NCI-H2227 (cell line): ENCODE measurements around the gene PIK3AP1.
"Not testable (repeated sequence)": the region's sequence is repeated elsewhere in the genome, so short reads cannot be mapped to it uniquely, and the experiment has no call there.

Experiments used
- DNase-seq: peaks from one replicate; lab custom pipeline; 2025; ENCODE audit not compliant: unreplicated experiment; lab: John Stamatoyannopoulos, UW

Gene PIK3AP1

DNA sequence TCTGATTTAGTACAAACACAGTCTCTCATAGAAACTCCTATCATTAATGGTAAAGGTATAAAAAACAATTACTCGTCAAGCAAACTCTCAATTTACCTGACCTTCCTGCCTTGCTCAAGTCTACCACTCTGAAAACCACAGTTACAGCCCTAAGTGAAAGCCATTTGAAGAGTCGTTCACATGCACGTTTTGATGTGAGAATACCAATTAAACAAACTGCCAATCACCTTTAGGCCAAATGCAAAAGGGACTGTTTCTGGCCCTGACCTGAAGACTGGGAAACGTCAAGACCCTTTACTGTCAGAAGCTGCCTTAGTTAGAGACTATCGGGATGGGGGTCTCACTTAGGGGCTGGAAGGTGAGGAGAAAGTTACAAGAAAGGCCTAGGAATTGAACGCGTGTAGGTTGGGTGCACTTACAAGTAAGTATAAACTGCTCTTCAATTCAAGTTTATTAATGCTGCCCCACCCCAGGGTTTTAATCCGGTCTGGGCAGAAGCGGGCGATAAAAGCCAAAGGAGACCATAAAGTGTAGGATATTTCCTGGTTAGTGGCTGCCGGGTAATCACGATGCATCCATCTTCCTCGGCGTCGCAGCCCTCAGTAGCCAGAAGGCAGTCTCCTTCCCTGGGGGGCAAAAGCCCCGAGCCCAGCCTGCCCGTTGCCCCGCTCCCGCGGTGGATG is 134.4 kb downstream of the PIK3AP1 start:
- DNase-seq: no peak

DNA sequence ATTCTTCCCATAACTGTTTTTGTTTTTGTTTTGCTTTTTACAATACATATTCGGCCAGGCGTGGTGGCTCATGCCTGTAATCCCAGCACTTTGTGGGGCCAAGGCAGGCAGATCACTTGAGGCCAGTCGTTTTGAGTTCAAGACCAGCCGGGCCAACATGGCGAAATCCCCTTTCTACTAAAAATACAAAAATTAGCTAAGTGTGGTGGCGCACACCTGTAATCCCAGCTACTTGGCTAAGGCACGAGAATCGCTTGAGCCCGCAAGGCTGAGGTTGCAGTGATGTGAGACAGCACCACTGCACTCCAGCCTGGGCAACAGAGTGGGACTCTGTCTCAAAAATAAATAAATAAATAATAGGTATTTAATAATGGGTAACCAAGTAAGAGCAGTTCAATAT is 135.8 kb downstream of the PIK3AP1 start:
- DNase-seq: no peak

DNA sequence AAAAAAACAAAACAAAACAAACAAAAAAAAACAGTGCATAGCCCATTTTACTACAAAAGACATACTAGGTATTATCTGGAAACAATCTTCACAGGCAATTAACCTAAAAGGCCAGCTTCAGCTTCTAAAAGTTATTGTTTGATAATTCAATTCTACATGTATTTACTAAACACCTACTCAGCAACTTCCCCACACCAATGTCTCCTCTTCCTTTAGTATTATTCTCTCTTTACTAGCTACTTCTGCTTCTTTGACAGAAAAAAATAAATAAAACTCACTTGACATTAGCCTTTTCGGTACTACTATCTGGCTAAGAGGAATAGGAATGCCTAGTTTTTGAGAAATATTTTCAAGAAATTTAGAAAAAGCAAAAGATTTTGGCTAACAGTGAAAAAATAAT is 136.3 kb downstream of the PIK3AP1 start:
- DNase-seq: no peak

DNA sequence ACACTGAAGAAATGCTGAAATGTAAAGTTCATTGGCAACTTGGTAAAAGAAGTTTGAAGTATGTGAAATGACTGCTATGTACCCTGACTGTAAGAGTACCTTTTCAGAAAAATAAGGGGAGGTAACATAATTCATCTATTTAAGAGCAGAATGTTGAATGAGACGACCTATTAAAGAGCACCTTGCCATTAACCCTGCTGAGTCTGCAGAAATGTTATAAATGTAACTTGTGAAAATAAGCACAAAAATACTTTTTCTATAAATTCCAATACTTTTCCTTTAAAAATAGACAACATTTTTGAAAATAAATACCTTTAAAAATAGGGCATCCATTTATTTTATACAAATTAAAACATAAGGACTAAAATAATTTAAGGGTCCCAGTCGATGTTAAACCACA is 141.2 kb downstream of the PIK3AP1 start:
- DNase-seq: no peak

DNA sequence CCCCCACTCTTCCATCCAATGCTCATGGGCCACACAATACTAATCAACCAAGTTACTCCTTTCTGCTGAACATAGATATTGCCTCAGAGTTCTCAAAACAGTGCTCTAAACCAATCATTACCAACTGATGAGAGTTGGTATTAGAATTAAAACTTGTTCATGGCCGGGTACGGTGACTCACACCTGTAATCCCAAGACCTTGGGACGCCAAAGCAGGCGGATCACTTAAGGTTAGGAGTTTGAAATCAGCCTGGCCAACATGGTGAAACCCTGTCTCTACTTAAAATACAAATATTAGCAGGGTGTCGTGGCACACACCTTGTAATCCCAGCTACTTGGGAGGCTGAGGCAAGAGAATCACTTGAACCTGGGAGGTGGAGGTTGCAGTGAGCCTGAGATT is 141.7 kb downstream of the PIK3AP1 start:
- no peak for DNase-seq

DNA sequence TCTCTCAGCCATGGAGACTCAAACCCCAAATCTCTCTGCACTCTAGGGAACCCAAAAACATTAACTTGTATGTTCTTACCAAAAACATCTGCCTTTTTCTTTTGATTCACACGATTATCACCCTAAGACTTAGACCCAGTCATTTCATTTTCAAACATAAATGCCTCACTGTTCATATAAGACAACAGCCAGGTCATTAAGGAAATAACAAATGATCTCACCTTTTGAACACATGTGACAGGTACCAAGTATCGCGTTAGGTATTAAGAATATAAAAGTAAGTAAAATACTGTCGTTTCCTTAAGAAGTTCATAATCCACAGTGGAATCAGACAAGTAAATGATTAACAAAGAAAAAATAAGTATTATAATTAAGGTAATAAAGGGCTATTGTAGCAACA is 142.3 kb downstream of the PIK3AP1 start:
- DNase-seq: no peak

DNA sequence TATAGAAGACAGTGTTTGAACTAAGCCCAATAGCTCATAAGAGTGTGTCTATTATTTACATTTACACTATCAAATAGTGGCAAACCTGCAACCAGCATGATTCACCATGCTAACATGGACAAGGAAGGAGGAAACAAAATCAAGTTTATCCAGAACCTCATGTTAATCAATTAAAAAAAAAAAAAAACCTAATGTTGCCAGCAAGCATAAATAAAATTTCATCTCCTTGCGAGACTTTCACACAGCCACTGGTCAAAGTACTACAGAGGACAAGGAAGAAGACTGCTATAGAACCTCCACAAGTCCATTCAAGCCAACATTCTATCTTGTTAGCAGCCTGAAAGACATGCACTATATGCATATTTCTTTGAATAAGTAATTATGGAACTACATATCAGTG is 143.2 kb downstream of the PIK3AP1 start:
- DNase-seq: no peak

DNA sequence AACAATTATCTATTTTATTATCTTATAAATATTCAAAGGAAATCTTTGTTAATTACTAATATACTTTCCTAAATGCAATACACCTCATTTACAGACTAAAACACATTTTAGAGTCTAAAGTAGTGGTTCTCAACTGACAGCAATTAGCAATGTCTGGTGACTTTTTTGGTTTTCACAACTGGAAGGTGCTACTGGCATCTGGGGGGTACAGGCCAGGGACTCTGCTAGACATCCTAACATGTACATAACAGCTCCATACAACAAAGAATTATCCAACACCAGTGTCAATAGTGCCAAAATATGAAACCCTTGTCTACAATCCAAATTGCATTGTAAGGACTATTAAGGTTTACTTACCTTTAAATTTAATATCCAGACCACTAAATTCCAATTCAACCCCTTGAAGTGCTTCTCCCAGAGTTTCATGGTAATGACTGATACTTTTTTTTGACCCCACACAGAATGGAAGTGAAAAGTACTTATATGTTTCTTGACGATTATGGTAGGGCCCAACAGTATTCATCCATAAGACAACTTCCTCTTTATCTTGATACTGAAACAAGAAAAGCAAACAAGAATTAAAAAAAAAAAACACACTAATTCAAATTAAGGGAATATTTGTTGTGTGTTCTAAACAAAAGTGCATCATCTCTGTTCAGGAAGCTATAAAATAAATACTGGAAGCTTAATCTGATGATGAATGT is 143.9 kb downstream of the PIK3AP1 start:
- DNase-seq: no peak

DNA sequence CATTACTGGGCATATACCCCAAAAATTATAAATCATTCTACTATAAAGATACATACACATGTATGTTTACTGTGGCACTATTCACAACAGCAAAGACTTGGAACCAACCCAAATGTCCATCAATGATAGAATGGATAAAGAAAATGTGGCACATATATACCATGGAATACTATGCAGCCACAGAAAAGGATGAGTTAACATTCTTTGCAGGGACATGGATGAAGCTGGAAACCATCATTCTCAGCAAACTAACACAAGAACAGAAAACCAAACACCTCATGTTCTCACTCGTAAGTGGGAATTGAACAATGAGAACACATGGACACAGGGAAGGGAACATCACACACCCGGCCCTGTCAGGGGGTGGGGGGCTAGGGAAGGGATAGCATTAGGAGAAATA is 145.8 kb downstream of the PIK3AP1 start:
- DNase-seq: not testable (repeated sequence)

DNA sequence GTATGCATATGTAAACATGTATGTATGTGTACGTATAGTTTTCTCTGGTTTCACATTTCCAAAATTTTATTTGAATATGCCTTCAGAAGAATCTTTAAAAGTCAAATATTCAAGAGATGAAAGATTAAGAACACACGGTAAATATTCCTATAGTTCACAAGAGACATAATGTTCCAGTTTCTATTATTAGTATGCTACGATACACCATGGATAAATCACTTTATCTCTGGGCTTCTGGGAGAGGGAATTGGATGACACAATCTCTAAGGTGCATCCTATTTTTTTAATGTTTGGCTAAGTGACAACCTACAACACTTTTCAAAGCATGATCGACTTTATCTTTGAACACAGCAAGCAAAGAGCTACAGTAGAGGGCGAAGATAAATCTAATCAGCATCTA is 147.3 kb downstream of the PIK3AP1 start:
- DNase-seq: no peak

DNA sequence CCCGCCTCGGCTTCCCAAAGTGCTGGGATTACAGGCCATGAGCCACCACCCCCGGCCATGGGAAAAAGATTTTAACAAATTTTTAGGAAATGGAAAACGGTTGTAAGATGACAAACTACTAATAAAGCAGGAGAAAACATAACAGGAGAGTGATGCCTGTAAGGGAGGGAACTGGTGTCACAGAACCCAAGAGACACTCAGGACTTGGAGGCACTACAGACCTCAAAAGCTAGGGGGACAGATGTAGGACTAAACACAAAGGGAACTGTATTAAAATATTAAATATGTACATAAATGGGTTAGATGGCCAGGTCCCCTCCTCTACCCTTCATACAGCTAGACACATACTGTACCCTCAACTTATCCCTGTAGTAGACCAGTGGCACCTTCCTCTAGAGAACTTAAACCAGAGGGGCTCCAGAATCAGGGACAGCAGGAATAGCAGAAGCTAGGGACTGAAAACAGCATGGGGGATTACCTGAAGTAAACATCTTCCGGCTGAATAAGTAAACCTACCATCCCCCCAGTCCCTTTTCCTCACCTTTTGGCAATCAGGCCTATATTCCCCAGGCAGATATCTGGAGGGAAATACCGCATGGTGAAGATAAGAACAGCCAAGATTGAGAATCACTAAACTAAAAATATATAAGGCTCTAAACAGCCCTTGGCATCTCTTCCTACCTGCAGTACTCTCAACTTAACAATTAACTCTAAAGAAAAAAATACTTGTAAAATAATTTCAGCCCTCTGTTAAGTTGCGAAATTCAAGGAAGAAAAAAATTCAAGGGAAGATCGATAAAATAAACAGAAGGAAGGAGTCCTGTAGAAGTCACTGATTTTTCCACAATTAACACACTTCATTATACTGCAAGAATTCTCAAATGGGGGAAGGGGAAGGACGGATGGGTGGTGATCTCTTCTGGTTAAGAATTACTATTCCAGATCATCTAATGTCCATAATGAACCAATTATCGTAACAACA is 149.0 kb downstream of the PIK3AP1 start:
- no peak for DNase-seq

DNA sequence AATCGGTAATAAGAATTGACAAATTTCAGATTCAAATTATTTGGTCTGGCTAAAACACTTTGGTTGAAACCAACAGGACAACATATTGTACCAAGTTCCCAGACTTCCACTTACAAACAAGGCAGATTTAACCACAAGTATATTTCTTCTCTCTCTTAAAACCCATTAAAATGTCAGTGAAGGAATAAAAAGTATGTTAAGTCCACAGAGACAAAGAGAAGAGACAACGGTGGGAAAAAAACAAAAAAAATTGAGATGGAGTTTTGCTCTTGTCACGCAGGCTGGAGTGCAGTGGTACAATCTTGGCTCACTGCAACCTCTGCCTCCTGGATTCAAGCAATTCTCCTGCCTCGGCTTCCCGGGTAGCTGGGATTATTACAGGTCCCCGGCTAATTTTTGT is 149.8 kb downstream of the PIK3AP1 start:
- DNase-seq: no peak

DNA sequence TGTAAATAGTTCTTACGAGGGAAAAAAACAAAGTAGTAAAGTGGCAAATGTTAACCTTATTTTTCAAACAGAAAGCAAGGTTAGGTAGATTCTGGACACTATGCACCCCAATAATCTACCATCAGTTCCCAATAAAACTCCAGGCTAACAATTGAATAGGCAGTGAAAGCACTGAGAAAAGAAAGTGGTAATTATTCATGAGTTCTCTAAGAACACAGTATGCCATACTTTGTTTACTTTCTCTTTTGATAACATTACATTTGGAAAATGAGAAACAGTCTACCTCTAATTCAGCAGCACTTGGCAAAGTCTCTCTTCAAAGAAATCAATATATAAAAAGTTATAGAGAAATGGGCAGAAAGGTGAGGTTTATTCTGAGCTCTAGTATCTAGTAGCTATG is 151.9 kb downstream of the PIK3AP1 start:
- no peak for DNase-seq

DNA sequence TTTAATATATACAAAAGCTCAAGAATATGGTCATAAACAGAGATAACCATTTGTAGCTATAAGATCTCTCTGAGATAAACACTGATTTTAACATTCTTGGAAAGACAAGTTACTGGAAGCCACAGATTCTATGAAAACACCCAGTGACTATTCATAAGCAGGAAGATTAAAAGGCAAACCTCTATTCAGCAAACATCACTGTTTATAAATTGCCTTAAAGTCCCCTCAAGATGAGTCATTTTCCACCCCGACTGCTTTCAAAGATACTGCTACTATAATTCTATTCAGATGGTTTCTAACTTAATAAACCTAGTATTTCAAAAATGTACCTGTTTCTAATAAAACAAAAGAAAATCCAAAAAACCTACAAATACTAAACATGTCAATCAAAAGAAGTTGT is 154.5 kb downstream of the PIK3AP1 start:
- DNase-seq: no peak

DNA sequence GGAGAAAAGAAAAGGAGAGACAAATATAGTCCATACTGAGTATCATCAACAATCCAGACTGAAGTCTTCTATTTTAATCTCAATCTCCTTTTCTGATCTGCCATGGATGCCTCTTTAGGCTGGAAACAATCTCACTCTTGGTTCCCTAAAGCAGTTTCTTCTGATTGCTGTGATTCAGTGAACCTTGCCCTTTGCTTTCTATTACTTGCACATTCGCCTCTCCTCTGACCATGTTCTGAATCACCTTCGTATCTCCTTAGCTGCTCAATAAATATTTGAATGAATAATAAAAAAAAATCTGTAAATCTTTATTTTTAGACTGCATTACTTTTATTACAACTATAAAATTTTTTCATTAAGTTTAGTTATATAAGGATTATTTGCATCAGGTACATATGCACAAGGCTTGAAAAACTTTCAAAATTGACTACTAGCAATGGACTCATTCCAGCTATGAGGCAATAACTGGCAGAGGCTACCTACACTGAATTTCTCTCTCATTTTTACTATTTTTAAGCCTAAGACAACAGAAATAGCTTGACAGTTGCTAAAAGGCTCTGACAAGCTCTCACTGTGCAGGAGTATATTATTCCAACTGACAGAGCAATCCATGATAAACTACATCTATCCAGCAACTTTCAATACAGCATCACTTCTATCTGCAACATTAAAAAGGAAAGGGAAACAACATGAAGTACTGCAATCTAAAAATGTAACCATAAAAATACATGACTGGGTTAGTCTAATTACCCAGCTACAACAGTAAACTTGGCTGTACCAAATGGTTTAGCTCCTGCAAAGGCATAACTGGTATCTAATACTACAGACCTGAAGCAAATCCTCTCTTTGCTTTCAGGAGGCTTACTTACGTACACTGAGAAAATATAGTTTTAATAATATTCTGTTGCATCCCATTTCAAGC is 159.1 kb downstream of the PIK3AP1 start:
- DNase-seq: no peak

DNA sequence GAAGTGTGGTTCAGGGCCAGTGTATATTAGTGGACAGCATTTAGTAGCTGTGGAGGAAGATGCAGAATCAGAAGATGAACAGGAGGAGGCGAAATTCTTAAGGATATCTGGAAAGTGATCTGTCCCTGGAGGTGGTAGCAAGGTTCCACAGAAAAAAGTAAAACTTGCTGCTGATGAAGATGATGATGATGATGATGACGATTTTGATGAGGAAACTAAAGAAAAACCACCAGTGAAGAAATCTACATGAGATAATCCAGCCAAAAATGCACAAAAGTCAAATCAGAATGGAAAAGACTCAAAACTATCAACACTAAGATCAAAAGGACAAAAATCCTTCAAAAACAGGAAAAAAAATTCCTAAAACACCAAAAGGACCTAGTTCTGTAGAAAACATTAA is 159.8 kb downstream of the PIK3AP1 start:
- no peak for DNase-seq

DNA sequence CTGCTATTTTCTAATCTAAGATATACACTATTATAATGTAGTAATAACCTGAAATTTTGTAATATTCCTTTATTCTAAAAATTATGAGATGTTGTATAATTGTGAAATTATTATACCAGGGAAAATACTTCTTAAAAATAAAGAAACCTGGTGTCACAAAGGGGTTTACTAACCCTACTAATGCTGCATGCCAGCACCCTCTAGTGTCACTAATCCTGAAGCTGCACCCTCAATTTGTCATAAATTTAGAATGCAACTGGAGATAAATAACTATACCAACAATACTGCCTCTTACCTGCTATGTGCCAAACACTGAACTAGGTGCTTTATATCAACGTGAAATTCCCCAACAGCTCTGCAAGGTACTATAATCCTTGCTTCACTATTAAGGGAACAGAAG is 164.3 kb downstream of the PIK3AP1 start:
- DNase-seq: peak; percentile 1

DNA sequence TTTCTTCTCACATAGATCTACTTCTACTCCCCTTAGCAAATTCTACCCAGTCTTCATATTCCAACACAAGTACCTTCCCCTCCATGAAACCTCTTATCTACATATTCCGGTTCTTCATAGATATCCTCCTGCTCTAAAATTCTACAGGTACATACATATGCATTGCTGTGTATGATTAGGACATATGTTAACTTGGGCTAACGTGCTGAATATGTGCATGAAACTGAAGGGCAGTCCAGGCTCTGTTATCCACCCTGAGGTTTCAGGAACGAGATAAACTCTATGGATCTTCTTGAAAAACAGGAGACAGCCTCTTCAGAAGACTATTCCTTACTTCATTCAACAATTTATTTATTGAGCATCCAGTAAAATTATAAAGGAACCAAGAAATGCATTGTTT is 165.0 kb downstream of the PIK3AP1 start:
- DNase-seq: no peak

DNA sequence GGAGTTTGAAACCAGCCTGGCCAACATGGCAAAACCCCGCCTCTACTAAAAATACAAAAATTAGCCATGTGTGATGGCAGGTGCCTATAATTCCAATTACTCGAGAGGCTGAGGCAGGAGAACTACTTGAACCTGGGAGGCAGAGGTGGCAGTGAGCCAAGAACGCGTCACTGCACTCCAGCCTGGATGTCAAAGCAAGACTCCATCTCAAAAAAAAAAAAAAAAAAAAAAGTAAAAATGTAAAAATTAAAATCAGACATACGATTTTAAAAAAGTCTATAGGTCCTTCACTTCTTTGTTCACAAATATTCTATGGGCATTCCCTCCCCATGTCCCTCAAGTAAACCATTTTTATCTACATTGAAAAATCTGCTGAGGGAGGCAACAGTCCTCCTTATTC is 171.7 kb downstream of the PIK3AP1 start:
- DNase-seq: peak; percentile 8

DNA sequence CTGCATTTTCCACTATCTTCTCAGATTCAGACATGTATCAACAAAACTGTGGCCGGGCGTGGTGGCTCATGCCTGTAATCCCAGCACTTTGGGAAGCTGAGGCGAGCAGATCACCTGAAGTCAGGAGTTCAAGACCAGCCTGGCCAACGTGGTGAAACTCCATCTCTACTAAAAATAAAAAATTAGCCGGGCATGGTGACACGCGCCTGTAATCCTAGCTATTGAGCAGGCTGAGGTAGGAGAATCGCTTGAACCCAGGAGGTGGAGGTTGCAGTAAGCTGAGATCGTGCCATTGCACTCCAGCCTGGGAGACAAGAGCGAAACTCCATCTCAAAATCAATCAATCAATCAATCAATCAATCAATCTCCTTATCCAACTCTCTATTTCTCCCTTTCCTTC is 174.8 kb downstream of the PIK3AP1 start:
- not testable (repeated sequence) for DNase-seq
